ENCODE measurements around the gene FHL2.

The FHL2 gene

DNA sequence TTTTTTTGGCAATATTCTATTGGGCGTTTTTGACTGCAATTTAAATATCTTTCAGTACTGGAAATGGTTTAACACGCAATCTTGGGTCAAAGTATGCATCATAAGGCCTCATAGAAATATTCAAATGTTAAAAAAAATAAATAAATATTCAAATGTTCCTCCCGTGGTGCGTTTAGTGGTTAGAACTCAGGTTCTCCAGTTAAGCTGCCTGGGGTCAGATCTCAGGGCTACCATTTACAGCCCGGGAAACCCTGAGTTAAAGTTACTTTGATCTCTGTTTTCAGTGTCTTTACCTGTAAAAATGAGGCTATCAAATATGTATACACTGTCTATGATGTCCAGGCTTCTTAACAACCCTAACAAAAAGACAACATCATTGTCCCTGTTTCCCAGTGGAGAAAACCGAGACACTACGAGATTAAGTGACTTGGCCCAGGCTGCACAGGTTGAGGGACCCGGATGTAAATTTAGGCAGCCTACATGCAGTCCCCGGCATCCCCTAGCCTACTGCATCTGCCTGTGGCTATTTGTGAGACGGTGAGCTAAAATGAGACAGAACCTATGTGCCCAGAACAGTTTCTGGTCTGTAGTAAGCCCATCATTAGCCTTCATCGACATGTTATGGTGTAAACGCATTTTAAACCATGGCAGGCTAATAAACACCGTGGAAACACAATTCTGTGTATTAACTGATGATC lies 1.7 kb downstream of the FHL2 start:
- DNase-seq, result peak; percentile 43 to 61

DNA sequence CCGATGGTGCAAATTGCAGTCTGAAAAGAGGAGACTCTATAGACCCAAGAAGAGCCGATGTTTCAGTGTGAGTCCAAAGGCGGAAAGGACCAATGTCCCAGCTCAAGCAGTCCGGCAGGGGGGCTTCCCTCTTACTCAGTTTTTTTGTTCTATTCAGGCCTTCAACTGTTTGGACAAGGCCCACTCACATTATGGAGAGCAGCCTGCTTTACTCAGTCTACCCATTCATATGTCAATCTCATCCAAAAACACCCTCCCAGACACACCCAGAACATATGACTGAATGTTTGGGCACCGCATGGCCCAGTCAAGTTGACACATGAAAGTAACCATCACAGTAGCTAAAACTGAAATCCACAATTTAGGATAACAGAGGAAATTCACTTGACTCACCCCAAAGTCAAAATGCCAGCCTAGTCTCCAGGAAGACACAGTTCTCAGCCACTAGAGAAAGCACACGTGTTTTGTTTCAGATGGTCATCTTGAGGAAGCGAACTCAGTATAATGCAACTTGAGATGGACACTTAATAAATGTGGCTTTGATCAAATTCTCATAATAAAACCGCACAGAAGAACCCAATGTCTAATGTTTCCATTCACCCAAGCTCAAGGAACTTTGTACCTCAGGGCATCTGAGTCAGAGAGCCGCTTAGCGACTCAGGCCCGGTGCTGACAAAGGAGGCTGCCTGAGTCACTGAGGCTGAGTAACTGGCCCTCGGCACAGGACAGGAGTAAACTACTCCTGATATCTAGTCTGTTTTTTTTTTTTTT lies 2.4 kb downstream of the FHL2 start:
- peak in 1 of 2 experiments; percentile 8 for DNase-seq

DNA sequence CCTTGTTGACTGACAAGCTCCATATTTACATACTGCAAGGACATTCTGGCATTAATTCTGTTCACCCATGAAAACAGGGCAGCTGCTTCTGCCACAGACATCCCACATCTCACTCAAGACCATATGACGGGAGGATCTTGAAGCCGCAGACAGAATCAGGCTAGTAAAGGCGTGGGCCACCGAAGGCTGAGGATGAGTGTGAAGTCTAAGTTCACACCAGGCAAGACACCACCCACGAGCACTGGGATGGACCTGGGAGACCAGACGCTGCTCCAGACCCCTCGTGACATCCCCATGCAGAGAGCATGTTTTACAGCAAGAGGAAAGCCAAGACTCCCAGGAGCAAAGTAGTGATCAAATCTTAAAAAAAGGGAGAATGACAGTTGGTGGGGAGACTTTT lies 3.2 kb downstream of the FHL2 start:
- DNase-seq, result no peak

DNA sequence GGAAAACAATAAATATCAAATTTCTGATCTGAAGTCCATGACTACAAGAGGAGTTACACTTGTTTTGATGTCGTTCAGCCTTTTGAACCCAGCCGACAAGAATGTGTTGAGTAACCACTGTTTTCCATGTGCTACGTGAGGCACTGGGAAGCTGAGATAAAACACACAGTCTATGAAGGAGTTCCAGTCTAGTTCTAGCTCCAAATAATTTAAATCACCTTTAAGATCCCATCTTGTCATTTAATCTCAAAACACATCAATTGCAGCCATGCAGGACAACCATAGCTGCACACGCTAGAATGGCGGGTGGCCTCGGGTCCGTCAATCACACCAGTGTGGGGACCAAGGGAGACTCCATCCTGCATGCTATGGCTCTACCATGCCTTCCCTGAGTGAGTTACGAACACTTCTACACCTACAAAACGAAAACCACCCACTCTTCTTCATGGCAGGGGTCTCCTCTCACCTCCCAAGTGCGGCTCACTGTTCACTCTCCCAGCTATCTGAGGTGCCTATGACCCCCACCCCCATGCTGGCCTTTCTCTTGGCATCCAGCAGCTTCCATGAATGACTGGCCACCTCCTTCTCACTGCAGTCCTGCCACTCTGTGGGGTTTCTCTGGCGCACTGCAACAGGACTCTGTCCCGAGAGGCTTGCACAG lies 3.8 kb downstream of the FHL2 start:
- DNase-seq, result no peak

DNA sequence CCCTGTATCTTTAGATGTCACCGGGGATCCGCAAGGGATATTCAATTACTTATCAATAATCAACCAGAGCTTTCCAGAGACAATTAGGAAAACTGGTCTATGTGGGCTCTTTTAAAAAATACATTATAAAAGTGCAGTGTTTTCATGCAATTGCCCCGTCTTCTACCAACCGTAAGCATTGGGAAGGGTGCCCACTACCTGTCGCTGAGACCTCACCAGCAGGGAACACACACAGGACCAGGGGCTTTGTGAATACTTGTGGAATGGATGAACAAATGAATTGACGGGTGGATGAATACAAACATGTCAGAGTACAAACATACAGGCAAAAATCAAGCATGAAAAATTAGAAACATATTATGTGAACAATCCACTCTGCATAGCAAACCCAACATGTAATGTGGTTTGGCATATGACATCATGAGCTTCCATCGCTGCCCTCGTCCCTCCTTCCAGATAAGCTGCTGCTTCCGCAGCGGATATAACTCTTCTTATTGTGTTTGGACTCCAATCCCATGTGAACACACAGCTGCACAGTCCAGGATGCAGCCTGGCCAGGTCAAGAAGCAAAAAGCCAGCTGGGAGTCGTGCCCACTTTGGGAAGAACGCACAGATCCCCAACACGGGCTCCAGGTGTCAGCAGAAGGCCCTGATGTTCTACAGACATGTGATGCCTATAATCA lies 5.3 kb downstream of the FHL2 start:
- no peak for DNase-seq

DNA sequence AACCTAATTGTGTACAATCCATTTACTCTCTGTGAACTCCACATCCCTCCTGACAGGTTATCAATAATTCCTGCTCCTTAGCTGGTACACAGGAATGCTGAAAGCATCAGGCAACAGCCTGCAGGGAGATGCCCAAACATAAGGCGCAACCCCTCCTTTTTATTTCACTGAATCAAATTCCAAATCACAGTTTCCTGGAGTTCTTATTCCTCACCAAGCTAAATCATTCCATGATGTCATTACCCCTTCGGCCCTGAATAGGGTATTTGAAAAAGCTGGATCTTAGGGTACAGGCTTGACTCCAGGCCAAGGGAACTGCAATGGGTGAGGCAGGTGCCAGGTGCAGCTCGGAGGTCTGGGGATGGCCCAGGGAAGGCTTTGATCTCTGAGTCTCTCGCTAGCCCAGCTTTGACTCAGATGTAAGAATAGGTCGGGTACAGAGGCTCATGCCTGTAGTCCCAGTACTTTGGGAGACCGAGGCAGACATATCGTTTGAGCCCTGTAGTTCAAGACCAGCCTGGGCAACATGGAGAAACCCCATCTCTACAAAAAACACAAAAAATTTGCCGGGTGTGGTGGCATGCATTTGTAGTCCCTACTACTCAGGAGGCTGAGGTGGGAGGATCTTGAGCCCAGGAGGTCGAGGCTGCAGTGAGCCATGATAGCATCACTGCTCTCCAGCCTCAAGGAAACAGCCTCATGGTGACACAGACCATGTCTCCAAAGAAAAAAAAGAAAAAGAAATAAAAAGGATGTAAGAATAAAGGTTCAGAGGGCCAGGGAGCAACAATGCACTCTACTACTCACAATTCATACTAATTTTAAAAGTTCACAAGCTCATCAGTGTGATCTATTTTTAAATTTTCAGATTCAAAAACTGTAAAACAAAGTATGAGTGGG lies 6.8 kb downstream of the FHL2 start:
- DNase-seq, result no peak

DNA sequence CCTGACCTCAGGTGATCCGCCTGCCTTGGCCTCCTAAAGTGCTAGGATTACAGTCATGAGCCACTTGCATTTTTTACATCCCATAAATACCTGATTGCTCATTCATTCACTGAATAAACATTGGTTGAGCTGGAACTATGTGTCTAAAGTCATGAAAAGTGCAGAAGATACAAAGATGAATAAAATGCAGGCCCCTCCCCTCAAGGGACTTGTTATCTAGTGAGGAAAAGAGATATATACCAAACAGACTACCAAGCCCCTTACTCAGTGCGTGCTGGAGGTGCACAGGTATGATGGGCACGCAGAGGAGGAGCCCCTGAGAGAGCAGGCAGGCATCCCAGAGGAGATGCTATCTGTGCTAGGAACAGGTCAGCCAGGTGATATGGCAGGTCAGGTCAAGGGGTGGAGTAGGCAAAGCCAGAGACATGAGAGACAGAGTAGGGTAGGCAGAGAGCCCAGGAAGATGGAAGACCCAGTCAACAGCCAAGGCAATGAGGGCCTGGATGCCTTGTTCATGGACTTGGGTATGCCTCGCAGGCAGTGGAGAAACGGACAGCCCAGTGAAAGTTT lies 7.7 kb downstream of the FHL2 start:
- DNase-seq, result no peak

DNA sequence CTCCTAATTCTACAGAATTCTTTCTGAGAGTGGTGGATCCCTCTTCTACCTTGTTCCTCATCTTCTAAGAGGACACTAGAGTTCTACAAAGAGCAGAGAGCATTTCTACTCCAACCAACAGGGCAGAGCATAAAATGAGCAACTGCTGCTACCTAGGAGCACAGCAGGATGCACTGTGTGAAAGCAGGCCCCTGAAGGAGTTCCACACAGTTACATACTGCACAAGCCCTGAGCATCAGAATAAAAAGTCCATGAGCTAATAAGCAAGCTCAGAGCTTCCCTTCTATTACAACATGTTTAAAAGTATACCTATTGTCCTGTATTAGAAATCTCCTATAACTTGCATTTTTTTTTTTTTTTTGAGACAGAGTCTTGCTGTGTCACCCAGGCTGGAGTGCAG lies 8.4 kb downstream of the FHL2 start:
- DNase-seq, result no peak

DNA sequence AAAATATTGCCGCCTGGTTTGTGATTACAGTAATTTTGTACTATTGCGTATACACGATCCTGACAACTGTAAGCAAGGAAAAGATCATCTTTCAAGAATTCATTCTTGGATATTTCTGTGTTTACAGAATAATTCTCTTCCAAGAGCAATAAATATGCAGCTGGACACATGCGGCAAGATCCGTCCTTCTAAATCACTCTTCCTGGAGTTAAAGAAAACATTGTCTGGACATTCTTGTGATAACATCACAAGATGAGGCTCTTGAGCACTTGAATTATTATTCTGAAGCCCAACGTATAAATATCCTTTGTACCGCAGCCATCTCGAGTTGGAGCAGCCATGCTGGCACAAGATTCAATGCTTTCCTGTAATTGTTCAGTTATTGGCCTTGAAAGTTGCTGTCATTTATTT lies 9.9 kb downstream of the FHL2 start:
- DNase-seq, result no peak

DNA sequence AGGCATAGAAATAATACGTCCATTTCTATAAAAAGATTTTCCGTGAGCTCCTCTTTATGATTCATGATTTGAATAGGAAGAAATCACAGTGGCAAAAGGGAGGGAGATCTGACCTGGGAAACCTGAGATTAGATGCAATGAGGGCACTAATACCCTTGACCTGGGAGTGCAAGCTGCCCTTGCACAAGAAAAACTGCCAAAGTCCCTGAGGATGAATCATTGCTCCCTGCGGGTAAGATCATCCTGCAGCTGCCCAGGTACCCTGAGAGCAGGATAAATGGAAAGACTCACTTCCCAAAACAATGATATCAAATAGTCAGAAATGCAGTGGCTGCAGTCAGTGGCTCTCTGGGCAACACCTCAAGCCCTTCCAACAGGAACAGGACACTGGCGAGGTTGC lies 11.6 kb downstream of the FHL2 start:
- no peak for DNase-seq

DNA sequence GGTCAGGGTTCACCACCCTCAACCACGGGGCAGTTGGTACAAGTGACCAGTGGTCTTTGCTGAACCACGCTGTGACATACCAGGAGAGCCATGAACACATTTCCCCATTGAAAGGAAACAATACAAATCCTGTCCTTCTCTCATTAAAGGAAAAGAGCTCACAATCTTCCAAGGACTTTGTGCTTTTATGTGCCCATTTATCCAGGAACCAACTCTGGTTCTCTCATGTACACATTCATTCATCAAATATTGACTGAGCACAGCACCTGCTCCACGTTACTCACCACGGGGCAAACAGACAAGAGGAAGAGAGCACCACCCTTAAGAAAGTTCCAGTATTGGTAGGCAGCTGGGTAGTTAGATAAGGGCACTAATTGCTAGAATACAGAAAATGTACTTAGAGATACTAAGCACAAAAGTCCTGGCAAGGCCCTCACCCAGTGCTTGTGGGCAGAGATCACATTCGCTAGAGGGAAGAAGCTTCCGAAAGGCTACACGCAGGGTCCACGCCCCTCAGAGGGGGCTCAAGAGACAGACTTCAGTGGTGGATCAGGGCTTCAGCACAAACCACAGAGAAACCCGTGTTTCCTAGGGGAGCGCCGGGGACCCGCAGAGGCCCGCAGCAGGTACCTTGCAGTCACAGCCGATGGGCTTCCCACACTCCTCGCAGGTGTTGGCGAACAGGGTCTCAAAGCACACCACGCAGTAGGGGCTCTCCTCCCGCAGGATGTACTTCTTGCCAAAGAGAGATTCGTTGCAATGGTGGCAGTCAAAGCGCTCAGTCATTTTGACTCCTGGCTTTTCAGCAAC lies 12.9 kb downstream of the FHL2 start:
- peak in 1 of 2 experiments; percentile 18 for DNase-seq

DNA sequence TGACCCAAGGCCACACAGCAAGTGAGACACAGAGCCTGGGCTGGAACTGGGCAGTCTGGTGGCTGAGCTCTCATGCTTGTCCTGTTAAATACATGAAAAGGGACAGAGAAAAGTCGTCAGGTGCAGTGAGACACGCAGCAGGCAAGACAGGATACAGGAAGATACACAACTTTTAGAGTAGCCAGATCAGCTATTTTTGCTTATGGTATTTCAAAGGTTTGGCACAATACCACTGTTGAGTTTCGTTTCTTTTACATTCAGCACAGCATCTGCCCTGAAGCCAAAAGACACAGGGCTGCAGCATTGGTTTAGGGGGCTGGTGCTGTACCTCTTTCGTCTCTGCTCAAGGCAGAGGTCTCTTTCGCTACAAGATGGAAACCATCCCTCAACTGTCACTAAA lies 14.0 kb downstream of the FHL2 start:
- DNase-seq, result no peak

DNA sequence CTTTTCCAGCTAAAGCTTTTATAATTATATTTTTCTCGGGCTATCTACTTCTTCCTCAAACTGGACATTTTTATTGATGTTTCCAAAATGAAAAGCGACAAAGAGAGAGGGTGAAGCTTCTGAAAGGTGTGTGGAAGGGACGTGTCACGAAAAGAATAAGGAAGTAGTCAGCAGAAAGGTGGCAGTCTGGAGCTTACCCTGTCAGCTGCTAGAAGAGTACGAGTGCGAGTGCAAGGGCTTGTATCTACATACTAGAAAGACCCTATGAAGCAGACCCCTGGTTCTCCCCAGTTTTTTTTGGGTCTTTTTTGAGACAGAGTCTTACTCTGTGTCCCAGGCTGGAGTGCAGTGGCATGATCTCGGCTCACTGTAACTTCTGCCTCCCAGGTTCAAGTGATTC lies 14.6 kb downstream of the FHL2 start:
- DNase-seq, result no peak

DNA sequence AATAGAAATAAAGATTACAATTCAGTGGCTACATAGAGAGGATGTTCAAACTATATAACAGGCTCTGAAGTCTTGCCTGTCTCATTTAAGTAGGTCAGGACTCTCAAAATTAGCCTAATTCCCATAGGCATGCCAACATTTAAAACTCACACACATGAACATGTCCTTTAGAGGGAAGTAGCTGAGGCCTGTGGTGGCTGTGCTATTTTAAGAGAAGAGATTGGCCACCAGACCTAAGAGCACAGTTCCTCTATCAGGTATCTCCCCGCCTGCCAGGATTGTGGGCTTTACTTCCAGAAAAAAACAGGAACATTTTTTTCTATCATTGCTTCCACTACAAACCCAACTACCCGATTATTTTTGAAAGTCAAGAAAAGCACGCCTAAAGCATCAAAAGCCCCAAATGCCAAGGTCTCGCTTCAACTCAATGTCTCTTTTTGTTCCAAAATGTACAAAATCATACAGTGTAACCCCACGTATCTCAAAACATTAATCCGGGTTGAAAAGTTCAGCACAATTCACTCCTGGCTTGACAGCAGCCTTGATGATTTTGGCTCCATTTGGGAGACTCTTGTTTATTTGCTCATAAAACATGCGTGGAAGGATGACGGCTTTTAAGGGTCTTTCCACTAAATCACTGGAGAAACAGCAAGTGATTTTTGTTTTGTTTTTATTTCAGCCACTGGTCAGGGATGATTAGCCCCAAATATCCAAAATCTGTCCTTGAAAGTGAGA lies 15.3 kb downstream of the FHL2 start:
- no peak for DNase-seq

DNA sequence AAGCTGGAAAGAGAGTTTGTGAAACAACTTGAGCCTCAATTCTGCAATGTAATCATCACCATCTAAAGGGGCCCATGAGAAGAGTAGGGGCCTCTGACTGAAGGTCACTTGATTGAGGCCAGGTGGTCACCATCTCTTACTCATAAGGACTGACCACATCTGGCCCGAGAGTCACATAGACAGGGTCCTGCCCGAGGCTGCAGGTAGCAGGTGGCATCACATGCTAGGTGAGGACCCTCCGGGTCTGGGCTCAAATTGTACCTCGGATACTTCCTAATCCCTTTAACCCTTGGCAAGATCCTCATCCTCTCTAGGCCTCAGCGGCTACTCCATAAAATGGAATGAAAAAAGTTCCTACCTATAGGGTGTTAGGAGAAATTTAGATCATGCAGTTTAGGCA lies 16.7 kb downstream of the FHL2 start:
- no peak for DNase-seq

DNA sequence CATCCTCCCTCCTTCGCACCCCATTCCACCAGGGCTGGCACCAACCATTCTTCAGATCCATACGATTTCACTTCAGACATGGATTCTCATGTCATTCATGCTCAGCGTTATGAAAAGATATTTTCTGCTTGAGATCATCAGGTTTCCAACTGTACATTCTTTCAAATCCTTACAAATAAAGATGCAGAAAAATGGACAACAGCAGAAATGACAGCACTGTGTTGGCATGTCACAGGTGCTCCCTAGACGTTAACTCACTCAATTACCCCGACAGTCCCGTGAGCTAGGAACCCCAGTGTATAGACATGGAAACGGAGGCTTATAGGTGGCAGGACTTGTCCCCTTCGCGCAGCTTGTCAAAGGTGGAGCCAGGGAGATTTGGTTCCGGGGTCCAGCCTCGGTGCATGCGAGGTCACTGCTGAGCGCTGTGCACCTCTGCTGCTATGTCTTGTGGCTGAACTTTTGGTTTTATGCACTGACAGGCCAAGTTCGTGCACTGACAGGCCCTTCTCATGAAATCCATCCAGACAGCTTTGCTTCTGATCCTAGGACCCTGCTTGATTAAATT lies 17.7 kb downstream of the FHL2 start:
- DNase-seq, result no peak

DNA sequence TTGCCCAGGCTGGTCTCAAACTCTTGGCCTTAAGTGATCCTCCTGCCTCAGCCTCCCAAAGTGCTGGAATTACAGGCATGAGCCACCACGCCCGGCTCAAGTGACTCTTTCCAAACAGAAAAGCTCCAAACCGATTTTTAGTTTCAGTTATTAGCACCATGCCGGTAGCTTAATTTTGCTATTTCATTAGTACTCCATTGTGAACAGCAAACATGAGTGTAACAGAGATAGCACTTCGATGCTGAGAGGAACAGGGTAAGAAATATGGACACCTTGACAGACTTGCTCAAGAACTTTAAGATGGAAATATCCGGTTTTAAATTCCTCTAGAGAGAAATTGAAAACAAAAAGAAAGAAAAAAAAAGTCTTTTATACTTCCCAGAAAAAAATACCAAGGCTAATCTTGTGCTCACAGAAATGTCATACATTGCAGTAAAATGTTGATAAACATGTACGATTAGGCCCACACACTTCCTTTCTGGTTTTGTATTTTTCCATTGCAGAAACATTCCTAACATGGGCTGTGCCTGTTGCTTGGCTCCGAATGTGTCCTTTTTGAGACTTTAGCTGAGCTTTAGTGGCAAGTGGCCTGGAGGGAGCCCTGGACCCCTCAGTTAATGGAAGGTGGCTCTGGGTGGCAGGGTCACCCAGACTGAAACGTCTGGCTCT lies 18.3 kb downstream of the FHL2 start:
- DNase-seq, result no peak

DNA sequence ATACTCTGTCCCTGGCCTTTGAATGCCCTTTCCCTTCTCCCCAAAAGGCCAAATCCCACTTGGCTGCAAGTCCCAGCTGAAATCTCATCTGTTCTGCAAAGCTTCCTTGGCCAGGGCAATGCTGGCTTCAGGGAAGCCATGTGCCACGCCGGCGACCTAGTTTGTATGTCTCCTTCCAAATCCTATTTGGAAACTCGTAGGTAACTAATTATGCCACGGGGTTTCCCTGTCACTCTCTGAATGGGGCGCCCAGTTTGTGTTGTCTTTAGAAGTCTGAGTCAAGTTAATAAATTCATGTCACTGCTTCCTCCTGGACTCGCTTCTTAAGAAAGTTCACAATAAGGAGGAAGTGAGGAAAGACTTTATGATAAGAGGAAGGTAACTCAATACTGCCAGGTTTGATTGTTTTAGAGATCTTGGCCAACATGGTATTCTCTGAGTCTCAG lies 19.1 kb downstream of the FHL2 start:
- DNase-seq, result no peak

DNA sequence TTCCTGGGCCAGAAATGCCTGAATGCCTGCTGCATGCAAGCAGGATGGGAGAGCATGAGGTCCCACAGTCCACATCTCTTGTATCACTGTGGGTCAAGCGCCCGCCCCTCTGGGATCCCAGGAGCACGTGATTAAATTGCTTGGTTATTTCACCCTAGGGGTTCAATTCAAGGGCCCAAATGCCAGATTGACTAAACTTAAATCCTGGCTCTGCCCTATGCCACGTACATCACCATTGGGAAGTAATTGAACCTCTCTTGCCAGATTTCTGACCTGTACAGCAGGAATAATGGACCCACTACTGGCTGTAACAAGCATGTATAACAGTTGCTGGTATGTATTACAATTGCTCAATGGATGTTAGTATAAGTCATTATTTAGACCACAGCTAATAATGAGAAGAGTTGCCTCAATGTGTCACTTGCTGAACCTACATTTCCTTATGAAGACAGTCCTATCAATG lies 19.9 kb downstream of the FHL2 start:
- DNase-seq, result no peak

Data from SHP77 (cell line).